Measurements from ENCODE around the gene IAH1. TPM values are rescaled to one million over a fixed set of nuclear protein-coding genes. Genes with fewer than 3 reads are reported as not detected.

The IAH1 gene, protein sequence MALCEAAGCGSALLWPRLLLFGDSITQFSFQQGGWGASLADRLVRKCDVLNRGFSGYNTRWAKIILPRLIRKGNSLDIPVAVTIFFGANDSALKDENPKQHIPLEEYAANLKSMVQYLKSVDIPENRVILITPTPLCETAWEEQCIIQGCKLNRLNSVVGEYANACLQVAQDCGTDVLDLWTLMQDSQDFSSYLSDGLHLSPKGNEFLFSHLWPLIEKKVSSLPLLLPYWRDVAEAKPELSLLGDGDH
- 26.1 and 38.9 TPM in 2 replicates for total RNA-seq

DNA sequence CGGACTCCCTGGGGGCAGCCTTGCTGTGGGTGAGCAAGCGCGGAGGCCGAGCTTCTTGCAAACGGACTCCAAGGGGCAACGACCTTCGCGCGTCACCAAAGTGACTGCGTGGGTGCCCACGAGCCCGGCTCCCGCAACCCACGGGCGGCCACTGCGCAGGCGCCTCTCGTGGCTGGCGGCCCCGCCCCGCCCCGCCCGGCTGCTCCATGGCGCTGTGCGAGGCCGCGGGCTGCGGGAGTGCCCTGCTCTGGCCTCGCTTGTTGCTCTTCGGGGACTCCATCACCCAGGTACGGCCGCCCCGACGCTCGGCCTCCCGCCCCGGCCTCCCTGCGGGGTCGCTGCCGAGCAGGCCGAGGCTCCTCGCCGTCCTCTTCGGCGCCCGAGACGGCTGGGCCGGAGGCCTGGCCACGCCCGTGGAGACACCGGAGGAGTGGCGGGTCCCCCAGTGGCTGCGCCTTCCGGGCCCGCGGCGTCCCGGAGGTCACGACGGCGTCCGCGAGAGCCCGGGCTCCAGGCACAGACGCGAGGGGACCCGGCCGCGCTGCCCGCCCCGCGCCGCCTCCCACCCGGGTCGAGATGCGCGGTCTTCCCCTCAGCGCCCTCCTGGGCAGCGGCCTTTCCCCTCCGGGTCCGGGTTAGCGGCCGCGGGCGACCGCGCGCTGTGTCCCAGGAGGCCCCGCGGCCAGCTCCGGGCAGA is at the start of gene IAH1:
IAH1 (plus strand) TSS at position 191 of the 697 bp plus-strand sequence; CDS start at position 207, 16 bp downstream.

Other genes starting within 250 kb of the IAH1 start
- gene ITGB1BP1, start 51.0 kb upstream of the IAH1 start, total RNA-seq = 28.4 and 39.4 TPM in 2 replicates
- 38.2 and 44.9 TPM in 2 replicates for gene CPSF3, start 50.9 kb upstream of the IAH1 start, total RNA-seq
- 50.6 and 53.0 TPM in 2 replicates for gene ADAM17, start 81.3 kb downstream of the IAH1 start, total RNA-seq
- gene YWHAQ, start 156.4 kb downstream of the IAH1 start, total RNA-seq = 297 and 494 TPM in 2 replicates